ENCODE results near the gene ATXN7L3.

DNA sequence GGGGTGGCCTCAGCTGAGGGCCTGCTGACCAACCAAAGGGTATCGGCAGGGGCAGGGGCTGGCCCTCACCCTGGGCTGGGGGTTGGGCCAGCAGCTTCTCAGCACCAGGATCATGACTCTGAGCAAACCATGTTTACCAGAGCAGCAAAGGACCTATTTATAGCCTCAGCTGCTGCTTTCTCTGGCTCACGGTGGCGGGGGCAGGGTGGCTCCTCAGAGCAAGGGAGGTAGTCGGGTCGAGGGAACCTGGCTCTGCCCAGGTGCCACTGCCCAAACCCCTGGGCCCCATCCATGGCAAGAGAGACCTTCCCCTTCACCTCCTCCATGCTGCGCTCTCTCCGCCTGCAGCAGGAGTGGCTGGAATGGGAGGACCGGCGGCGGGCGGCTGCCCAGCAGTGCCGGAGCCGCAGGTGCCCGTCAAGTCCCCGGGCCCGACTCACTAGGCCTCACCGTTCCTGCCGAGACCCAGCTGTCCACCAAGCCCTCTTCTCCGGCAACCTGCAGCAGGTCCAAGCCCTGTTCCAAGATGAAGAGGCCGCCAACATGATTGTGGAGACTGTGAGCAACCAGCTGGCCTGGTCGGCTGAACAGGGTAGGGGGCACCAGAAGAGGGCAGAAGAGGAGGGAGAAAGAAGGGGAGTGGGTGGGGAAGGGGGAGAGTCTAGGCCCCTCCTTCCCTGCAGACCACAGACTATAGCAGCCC is 29.0 kb downstream of the ATXN7L3 start, which contains the start of gene ASB16:
- TF ChIP-seq ZNF384 (IDR thresholded peaks at IDR 0.05), result no peak
- TF ChIP-seq LEF1 (IDR thresholded peaks at IDR 0.05; ENCODE audit: borderline replicate concordance), result no peak
- TF ChIP-seq, protein P1, sequence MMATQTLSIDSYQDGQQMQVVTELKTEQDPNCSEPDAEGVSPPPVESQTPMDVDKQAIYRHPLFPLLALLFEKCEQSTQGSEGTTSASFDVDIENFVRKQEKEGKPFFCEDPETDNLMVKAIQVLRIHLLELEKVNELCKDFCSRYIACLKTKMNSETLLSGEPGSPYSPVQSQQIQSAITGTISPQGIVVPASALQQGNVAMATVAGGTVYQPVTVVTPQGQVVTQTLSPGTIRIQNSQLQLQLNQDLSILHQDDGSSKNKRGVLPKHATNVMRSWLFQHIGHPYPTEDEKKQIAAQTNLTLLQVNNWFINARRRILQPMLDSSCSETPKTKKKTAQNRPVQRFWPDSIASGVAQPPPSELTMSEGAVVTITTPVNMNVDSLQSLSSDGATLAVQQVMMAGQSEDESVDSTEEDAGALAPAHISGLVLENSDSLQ (IDR thresholded peaks at IDR 0.05), result no peak
- TF ChIP-seq FOXA1 (IDR thresholded peaks at IDR 0.05), result no peak
- no peak for TF ChIP-seq HDGF (IDR thresholded peaks at IDR 0.05; ENCODE audit: borderline replicate concordance)
- no peak for TF ChIP-seq ARNT (IDR thresholded peaks at IDR 0.05)
- no peak for TF ChIP-seq ELF4 (IDR thresholded peaks at IDR 0.05)
- TF ChIP-seq FOXK2 (IDR thresholded peaks at IDR 0.05), result no peak
- TF ChIP-seq L3MBTL2 (conservative IDR thresholded peaks at IDR 0.05), result no peak
- TF ChIP-seq SP1 (IDR thresholded peaks at IDR 0.05), result no peak
- TF ChIP-seq SUZ12 (IDR thresholded peaks at IDR 0.05), result no peak

Data from HEK293T (cell line).